Activated CD8-positive, alpha-beta memory T cell treated with anti-CD3 and anti-CD28 coated beads, Interleukin-2, amount 50 U/mL, for 4 hours (primary cell): Measurements from ENCODE around the gene DEDD.

Source experiments
- DNase-seq: peaks from one replicate; pipeline ENCODE4 v3.0.0-alpha.2; 2020

DEDD gene, protein sequence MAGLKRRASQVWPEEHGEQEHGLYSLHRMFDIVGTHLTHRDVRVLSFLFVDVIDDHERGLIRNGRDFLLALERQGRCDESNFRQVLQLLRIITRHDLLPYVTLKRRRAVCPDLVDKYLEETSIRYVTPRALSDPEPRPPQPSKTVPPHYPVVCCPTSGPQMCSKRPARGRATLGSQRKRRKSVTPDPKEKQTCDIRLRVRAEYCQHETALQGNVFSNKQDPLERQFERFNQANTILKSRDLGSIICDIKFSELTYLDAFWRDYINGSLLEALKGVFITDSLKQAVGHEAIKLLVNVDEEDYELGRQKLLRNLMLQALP

GRCh38 chr1:161132410-161133219 is at the start of gene DEDD:
TSS of gene DEDD (minus strand) at chr1:161132667. CDS start at chr1:161124462, 8,205 bp downstream.
- peak; percentile 87 for DNase-seq

GRCh38 chr1:161182214-161182613 is 49.7 kb upstream of the DEDD start:
- DNase-seq = peak; percentile 55

DNA sequence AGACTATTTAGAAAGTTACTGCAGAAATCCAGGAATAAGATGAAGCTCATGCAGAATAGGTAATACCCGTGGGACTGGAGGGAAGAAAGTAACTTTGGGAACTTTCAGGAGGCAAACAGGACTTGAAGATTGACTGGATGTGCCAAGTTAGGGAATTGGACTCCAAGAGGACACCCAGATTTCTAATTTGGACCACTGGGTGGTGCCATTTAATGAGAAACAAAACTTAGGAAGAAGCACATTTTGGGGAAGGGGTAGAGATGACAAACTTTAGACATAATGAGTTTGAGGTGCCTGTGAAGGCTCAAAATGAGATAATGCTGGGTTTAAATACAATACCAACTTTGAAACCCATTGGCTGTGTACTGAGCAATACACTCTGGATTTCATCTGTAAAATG is 48.2 kb upstream of the DEDD start:
- no peak for DNase-seq

- no peak for DNase-seq
These were observed 47.2 kb upstream of the DEDD start for GRCh38 chr1:161179698-161180097.

GRCh38 chr1:161177936-161178244 is 45.4 kb upstream of the DEDD start:
- no peak for DNase-seq

GRCh38 chr1:161177112-161177935 is 44.9 kb upstream of the DEDD start, which contains the start of gene B4GALT3:
TSS of gene B4GALT3 (minus strand) at chr1:161177507. CDS start at chr1:161176060, 1,447 bp downstream.
- DNase-seq = peak; percentile 99

- DNase-seq = no peak
These were observed 44.1 kb upstream of the DEDD start for GRCh38 chr1:161176468-161177111.

- no peak for DNase-seq
These were observed 43.4 kb upstream of the DEDD start for GRCh38 chr1:161175771-161176453.

GRCh38 chr1:161174911-161175310 is 42.4 kb upstream of the DEDD start:
- no peak for DNase-seq

GRCh38 chr1:161173711-161174110 is 41.2 kb upstream of the DEDD start:
- no peak for DNase-seq

DNA sequence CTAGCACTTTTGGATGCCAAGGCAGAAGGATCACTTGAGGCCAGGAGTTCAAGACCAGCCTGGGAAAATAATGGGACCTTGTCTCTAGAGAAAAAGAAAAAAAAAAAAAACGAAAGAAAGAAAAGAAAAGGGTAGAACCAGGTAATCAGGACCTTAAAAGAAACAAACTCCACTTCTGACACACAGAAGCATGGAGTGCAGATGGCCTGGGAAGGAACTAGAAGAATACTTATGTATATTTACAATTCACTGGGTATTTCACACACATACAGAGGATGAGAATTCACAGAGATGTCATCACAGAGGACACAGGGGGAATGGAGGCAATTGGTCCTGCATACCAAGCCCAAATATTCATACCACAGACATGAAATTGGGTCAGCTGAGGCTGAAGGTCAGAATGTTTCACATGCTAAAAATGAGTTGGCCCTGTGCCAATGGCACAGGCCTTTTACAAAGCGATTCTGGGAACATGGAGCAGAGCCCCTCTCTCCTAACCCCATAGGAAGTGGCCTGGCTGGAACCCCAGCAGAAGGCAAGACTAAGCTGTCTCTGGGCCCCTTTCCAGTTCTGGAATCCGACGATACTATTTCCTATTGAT is 40.4 kb upstream of the DEDD start:
- DNase-seq = no peak

GRCh38 chr1:161172349-161172748 is 39.9 kb upstream of the DEDD start:
- DNase-seq = no peak

- DNase-seq = no peak
These were observed 39.2 kb upstream of the DEDD start for GRCh38 chr1:161171696-161172095.

DNA sequence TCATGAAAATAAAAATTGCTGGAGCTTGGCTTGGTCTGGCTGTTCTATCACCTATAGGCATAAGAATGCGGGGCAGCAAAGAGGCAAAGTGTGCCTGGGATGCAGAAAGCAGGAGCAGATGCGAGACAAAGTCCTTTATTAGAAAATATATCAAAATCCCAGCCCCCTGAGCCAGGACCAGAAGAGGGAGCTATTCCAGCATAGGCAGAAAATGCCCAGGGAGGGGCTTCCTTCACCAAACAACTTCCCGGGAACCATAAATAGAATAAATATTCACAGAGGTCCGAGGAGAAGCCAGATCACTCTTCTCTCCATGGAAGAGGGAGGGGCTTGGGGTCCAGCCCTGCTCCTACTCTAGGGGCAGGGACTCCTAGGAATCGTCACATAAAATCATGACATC is 38.7 kb upstream of the DEDD start:
- no peak for DNase-seq

- no peak for DNase-seq
These were observed 36.4 kb upstream of the DEDD start for GRCh38 chr1:161168906-161169305.

GRCh38 chr1:161166669-161167548 is 34.4 kb upstream of the DEDD start:
- no peak for DNase-seq

DNA sequence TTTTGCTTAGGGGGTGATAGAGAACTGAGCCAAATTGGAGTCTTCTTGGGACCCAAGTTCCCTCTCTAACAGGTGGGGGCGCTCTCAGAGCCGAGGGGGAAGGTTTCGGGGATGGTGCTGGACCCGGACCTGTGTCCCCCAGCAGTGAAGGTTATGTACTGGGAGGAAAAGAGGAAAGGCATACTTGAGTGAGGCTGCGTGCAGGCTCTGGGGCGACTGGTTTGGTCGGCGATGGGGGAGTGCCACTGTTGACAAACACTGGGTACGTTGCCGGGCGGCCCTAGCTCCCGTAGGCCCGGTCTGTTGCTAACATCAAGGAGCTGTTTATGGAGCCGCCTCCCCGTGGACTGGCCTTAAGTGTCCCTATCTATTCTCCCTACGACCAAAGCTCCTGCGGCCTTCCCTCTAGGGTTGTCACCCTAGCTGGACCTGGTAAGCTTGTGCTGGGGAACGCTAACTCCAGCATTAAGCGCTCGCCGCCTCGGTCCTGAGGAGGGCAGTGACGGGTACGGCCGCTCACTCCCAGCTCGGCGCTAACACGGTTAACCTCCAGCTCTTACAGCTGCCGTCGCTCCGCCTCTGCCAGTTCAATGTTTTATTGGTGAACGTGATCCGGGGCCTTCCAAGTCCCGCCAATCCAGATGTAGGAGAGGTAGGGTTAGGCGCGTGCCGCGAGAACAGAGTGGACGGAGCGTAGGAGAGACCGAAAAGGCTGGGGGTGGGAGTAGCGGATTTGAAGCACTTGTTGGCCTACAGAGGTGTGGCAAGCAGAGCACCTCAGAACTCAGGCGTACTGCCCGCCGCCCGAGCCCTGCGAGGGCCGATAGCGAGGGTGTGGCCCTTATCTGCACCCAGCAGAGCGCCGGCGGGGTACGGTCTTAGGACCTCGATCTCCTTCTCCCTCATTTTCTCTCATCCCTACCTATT is 33.5 kb upstream of the DEDD start, which contains the start of gene PPOX:
PPOX (plus strand) TSS at position 685 of the 927 bp plus-strand sequence. CDS start 422 bp downstream, outside the sequence.
- DNase-seq = peak; percentile 85

DNA sequence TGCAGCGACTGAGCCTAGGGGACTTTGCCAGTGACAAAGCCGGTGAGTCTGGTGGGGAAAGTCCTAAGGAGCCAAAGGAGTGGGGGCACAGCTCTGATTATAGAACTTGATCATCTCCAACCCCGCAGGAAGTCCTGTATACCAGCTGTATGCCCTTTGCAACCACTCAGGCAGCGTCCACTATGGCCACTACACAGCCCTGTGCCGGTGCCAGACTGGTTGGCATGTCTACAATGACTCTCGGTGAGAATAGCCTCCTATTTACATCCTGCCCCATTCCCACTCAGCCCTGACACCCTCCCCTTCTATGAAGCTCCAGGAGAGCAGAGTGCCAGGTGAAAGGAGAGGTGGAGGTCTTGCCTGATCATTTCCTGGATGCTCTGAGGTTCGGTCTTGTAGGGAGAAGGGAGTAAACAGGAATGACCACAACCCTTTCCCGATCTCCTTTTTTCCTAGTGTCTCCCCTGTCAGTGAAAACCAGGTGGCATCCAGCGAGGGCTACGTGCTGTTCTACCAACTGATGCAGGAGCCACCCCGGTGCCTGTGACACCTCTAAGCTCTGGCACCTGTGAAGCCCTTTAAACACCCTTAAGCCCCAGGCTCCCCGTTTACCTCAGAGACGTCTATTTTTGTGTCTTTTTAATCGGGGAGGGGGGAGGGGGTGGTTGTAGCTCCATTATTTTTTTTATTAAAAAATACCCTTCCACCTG is 32.6 kb upstream of the DEDD start:
- no peak for DNase-seq

GRCh38 chr1:161163793-161164192 is 31.3 kb upstream of the DEDD start:
- DNase-seq = no peak
